Ecto neural progenitor cell (in vitro differentiated cells): ENCODE data around the gene TSPAN14.

Experiments used
- DNase-seq: peaks from one replicate; pipeline ENCODE4 v3.0.0-alpha.2; 2018; ENCODE audit warnings: low spot score

Gene TSPAN14

DNA sequence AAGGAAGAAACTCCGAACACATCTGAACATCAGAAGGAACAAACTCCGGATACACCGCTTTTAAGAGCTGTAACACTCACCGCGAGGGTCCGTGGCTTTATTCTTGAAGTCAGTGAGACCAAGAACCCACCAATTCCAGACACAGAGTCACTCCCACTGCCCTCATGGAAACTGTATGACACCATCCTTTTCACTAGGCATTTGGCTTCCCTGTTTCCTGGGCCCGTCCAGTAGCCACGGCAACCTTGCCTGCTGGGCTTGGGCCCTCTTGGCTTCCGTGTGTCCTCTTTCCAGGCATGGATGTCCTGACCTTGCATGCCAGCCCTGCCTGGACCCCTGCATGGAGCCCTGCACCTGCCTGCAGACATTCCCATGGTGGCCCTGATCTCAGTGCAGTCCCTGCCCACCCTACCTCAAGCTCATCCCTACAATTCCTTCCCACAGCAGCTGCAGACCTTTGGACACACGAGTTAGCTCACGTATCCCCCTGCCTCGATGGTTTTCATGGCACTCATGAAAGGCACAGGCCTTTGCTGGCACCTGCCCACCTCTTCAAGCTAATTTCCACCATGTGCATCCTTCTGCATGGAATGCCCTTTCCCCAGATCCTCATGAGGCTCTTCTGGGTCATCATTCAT is 90.3 kb downstream of the TSPAN14 start:
- no peak for DNase-seq

DNA sequence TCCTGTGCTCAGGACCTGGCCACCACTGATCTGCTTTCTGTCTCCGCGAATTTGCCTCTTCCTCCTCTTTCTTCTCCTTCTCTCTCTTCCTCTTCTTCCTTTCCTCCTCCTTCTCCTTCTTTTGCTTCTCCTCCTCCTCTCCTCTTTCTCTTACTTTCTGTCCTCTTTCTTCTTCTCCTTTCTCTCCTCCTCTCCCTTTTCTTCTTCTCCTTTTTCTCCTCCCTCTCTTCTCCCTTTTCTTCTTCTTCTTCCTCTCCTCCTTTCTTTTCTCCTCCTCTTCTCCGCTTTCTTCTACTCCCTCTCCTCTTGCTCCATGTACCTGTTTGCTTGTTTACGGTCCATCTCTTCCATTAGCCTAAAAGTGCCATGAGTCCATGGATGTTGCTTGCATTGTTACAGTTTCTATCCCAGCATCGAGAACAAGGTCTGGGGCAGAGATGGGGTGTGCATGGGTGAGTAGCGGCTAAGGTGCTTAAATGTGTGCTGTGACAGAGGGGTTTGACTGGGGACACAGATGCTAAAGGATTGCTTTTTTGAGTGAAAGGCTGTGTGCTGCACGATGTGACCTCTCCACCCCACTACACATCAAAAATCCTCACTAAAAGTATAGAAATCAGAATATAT is 91.3 kb downstream of the TSPAN14 start:
- DNase-seq = no peak

DNA sequence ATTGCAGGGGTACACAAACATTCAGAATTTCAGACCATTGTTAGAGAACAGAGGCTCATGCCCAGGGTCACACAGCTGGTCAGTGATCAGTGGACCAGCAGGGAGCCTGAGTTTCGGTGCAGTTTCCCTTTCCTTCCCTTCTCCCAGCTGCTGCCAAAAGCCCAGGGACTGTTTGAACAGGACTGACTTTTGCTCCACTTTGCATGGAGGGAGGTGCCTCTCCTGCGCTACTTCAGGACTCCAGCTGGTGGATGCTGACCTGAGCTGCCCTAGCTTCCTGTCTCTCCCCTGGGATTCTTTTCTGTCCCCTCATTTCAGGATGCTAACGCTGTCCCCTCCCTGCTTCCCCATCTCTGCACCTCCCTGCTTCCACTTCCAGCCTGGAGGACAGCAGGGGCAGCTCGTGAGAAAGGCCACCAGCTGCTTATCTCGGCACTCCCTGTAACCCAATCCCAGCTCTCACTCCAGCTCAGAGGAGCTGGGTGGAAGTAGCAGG is 98.1 kb downstream of the TSPAN14 start:
- no peak for DNase-seq

DNA sequence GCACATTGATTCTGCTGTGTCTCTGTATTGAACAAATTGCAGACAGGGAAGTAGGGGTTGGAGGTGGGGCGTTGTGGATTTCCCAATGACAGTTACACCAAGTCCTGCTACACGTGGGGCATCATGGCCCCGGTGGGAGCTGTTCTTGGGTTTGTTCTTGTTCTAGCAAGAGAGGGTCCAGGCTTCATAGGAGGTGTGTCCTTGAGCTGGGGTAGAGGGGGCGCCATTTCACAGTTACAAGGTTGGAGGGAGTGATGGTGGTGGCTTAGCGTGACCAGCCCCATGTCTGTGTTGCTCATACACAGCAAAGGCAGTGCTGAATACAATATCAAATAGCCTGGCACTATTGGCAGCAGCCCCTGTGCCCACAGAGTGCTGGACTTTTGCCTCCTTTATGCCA is 99.3 kb downstream of the TSPAN14 start:
- DNase-seq = no peak

DNA sequence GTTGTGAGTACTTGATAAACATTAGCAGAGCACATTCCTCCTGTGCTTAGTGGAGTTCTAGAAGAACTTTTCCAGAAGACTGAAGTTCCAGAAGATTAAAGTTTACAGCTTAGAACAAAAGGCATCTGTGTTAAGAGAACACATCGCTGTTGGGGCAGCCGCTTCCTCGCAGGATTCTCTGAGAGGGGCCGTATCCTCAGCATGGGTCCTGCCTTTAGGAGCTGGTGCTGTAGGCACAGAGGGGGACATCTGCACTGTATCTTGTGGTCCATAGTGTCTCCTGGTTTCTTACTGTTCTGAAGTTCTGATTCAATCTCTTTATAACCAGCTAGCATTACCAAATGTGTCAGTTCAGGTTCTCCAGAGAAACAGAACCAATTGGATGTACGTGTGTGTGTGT is 99.9 kb downstream of the TSPAN14 start:
- no peak for DNase-seq

DNA sequence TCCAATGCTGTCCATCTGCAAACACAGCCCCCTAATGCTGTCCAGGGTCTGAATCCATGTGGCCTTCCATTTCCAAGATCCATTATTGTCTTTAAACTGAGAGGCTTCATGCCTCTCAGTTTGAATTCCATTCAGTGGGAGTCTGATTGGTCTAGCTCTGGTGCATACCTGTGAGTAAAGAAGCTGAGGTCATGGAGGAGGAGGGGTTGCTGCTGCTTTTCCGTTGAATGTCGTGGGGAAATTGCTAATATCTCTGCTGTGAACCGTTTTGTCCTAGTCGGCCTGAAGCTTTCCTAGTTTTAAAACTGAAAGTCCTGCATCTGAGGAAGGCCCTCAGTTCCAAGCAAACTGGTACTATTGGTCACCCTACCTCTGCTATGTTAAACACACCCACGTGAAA is 101.3 kb downstream of the TSPAN14 start:
- DNase-seq = no peak

DNA sequence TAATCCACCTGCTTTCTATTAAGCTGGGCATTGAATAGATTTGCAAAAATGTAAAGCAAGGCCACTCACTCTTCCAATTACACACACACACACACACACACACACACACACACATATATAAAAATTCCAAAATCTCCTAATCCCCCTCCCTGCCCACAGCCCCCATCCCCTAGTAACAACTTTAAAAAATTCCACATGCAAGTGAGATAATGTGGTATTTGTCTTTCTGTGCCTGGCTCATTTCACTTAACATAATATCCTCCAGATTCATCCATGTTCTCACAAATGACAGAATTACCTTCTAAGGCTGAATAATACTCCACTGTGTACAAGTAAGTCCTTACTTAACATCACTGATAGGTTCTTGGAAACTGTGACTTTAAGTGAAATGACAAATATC is 107.8 kb downstream of the TSPAN14 start:
- no peak for DNase-seq

DNA sequence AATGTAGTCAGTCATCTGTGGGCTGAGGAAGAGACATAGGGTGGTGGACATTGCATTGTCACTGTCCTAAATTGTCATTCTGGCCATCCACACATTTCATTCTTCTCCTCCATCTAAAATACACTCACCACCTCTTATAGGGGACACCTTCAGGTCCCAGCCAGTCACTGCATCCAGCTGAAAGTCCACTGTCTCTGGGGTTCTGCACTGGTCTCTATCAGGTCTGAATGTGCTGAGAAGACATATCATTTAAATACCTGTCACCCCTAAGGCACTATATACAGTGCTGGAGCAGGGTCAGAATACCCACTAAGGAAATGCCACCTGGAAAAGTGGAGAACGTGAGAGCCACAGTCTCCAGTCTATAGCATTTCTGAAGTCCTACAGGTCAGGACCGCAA is 113.2 kb downstream of the TSPAN14 start:
- DNase-seq = no peak

DNA sequence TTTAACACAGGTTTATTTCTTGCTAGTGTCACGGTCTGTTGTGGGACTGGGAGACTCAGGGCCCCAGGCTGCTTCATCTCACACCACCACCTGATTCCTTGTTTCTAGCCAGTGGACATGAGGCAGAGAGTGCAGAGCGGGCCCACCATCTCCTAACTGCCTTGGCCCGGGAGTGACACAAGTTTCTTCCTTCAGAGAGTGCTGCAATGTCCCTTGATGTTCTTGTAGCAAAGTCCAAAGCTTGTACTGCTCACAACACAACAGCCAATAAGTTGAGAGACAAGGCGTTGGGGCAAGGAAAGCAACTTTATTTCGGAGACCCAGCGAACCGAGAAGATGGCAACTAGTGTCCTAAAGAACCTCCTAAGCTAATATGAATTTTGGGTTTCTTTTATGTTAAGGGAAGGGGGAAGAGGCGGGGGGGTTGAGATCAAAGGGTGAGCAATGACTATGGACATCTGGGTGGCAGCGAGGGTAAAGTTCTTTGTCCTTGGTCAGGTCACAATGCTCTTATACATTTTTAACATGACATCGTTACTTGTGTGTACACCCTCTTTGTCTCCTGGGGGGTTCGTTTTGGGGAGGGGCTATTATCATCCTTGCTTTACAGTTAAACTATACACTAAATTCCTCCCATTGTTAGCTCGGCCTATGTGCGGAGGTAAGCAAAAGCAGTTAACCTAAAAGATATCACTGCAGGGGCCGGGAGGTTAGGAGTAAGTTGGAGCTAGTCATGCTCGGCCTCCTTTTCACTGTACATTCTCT is 115.2 kb downstream of the TSPAN14 start:
- DNase-seq = no peak

DNA sequence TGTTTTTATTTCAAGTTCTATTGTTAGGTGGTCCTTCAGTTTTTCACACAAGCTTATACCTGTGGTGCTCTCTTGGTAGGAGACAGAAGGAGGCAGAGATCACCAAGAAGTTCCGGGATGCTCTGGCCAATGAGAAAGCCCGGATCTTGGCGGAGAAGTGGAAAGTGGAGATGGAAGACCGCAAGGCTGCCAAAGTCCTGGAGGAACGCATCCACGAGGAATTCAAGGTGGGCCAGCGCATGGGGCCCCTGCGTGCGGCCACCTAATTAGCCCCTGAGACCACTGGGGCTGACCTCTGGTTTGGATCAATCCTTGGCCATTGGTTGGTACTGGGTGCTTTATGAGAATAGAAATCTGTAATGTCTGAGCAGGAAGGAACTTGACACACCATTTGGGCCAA is 117.2 kb downstream of the TSPAN14 start:
- no peak for DNase-seq

DNA sequence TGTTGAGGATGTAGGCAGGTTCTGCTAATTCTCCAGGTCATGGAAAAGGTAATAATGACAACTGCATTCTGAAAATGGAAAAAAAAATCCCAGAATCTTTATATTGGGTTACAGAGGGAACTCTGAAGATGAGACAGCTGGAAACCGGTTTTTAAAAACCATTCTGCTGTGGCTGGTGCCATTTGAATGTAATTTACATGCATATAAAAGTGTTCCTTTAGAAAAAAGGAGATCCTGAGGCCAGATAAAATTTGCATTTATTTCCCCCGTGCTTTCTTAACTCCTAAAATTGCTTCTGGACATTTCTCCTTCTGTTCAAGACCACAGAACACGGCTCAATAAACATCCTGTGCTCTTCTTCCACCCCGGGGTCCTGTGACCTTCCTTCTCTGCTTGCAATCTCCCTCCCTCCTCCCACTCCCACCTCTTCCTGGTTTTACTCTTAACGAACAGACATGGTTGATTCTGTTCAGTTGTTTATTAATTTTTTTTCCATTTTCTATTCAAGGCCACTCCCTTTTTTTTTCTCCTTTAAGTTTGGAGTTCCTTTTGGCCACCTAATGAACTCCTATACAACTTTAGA is 125.2 kb downstream of the TSPAN14 start:
- DNase-seq = no peak

DNA sequence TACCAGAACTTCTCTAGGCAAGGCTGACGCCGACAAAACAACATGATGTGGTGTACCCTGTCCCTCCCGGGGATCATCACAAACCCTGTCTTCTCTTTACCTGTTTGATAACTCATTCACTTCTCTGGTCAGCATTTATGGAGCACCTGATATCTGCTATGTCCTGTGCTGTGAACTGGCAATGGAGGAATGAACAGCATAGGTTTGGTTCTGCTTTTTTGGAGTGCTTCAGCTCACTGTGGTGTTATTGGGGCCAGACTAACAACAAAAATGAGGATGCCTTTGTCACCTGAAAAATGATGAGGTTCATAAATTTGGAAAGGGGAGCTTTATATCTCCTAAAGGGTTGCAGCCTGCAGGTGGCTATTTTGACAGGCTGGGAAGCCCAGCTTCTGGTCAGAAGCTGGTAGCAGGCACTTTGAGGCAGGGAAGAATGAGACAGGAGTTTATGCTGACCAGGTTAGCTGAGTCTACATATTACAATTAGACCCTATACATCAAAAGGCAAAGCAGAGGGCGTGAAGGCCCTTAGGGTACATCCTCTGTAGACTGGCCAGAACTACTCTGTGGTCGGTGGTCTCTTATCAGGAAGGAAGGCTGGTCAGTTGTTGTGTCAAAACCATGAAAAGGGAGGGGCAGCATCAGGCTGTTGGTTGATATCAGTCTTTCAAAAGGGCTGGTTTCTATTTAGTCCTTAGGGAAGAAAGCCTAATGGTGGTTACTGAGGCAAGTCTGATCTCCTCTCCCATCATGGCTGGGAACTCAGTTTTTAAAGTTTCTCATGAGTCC is 125.9 kb downstream of the TSPAN14 start:
- no peak for DNase-seq

DNA sequence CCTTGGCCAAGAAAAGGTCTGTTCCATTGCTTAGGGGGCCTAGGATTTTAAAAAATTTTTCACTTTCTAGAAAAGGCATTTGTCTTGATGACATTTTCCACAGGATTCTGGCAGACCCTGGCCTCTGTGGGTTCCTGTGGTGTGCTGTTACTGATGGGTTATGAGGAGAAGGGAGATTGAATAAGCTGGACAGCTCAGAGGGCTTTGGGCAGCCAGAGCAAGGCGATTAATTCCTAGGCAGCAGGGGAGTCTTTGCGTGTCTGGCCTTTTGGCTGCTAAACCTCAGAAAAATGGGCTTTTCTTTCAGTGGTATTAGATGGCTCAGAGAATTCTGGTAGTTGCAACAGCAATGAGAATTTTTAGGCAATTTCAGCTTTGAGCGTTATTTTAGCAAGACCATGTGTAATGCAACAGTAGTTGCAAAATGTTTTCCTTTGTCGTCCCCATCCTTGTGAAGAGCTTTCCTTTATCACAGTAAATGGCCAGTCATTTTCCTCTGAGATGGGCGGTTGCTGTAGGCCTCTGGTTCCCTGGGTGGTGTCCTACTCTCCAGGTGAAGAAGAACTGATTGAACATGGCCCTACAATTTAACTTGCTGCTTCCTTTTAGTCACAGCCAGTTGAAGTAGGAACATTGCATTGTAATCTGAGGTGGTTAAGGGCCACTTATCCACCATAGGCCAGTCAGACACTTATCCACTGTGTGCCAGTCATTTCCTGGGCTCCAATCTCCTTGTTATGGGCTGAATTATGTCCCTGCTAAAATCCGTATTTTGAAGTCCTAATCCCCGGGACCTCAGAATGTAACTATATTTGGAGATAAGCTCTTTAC is 126.7 kb downstream of the TSPAN14 start:
- no peak for DNase-seq

DNA sequence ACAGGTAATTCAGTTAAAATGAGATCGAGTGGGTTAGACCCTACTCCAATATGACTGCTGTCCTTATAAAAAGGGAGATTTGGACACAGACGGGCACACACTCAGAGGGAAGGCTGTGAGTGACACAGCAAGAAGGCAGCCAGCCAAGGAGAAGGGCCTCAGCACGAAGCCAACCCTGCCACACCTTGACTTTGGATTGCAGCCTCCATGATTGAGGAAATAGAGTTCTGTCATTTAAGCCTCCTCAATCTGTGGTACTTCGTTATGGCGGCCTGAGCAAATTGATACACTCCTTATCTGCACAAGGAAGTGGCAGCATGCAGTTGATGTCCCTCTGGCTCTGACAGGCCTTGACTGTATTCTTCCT is 127.3 kb downstream of the TSPAN14 start:
- DNase-seq = no peak

DNA sequence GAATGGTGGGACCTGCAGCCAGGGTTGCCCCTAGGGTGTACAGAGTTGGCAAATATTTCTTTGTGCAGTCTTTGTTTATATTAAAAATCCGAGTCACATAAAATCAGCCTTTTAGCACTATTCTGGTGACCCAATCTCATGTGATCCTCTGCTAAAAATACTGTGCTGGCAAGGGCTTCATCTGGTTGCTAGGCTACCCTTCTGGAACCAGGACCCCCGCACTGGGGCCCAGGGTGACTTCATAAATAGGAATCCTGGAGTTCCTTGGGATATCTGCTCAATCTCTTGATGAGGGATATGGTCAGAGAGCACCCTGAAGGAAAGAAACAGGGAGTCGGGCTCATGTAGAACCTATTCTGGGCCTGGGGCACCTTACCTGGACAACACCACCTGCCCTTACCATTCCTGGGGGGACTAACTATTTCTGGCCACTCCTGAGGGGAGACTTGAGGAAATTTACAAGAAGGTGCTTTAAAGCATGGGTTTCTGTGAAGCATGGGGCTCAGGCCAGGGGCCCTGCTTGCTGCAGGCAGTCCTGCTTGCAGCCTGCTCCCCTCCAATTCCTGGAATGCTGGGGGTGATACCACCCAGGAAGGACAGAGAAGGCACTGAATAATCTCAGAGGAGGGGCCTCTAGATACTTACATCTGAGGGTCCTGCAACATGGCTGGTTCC is 128.3 kb downstream of the TSPAN14 start:
- DNase-seq = no peak
